HG02588 (cell line): ENCODE results near the gene EMC10.

Source experiments
- ATAC-seq: cut with Tn5 transposase; IDR thresholded peaks from one replicate; pipeline ENCODE4 v1.9.1; 2021; ENCODE audit warnings: mild to moderate bottlenecking, moderate library complexity; ENCODE audit not compliant: unreplicated experiment

Gene EMC10

GRCh38 chr19:50495020-50495531 lies 18.8 kb downstream of the EMC10 start:
- ATAC-seq, result no peak

DNA sequence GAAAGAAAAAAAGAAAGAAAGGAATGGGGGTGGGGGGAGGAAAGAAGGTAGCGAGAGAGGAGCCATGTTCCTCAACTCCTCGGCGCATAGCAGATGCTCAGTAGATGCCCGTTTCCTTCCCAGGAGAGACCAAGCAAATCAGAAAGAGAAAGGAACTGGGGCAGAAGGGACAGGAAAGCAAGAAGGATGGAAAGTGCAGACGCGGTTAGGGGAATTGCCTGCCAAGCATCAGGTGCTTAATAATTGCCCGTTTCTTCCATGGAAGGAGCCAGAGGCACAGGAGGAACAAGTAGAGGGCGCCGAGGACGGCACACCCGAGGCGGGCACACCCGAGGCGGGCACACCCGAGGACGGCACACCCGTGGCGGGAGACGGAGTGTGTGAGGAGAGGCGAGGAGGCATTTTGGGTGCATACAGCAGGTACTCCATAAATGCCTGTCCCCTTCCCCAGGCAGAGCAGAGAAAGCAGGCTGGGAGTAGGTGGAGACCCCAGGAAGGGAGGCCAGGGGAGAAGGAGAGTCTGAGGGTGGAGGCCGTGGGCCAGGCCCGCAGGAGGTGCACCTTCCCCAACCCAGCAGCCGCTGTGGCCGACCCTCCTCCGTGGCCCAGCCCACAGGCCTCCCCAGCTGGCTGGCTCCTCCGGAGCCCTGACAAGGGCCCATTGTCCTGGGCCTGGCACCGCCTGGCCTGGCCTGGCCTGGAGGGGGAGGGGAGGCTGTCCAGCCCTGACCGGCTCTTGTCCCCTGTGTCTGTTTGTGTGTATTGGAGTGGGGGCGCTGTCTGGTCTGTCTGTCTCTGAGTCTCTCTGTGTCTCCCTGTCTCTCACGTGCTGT lies 20.1 kb downstream of the EMC10 start:
- no peak for ATAC-seq

- no peak for ATAC-seq
Measured at GRCh38 chr19:50497022-50497405, 20.7 kb downstream of the EMC10 start.

GRCh38 chr19:50498219-50499056 lies 22.1 kb downstream of the EMC10 start:
- ATAC-seq, result no peak

GRCh38 chr19:50500060-50500752 lies 23.9 kb downstream of the EMC10 start:
- no peak for ATAC-seq

GRCh38 chr19:50500753-50501151 lies 24.4 kb downstream of the EMC10 start:
- ATAC-seq, result no peak

DNA sequence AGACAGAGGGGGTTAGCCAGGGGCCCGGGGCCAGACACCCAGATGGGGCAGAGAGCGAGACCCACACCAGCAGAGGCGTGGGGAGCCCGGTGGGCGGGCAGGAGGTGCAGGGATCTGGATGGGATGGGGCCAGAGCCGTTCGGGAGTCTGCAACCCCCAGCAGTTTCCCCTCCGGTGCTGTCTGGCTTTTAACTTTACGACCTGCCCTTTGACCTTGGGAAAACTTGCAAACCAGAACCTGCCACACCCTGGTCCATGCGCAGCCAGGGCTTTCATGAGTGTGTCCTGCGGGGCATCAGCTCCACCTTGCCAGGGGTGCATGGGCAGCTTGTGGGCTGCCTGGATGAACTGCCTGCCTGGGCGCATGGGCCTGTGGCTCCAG lies 24.9 kb downstream of the EMC10 start:
- ATAC-seq, result no peak

DNA sequence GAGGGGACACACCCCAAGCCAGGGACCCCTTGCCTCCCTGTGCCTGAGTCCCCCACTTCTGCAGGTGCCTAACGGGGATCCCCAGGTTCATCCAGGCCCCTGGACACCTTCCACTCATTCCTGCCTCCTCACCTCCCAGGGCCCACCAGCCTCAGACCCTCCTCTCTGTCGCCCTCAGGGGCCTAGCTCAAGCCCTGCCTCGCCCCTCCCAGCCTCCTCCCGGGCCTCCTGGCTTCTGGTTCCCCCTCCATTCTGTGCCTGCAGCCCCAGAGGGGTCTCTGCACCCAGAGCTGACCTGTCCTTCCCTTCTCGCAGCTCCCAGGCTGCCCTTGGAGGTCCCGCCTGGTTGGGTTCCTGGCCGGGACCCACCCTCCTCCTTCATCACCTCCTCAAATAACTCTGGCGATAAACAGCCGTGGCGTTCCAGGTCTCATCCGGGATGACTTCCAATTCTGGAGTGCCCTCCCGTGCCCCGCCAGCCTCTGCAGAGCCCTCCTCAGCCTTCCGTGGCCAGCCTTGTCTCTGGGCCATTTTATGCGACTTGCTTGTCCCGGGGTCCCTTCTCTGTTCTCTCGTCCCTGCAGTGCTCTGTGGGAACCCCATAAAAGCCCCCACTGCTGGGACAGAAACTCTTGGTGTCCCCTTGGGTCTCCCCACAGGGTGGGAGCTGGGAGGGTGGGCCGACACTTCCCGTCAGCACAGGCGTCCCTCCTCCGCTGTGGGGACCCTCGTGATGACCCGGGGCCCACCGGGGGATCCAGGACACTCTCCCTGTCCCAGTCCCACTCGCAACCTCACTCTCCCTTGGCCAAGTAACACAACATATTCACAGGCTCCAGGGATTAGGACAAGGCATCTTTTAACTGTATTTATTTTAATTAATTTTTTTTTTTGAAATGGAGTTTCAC lies 25.5 kb downstream of the EMC10 start:
- ATAC-seq, result no peak

DNA sequence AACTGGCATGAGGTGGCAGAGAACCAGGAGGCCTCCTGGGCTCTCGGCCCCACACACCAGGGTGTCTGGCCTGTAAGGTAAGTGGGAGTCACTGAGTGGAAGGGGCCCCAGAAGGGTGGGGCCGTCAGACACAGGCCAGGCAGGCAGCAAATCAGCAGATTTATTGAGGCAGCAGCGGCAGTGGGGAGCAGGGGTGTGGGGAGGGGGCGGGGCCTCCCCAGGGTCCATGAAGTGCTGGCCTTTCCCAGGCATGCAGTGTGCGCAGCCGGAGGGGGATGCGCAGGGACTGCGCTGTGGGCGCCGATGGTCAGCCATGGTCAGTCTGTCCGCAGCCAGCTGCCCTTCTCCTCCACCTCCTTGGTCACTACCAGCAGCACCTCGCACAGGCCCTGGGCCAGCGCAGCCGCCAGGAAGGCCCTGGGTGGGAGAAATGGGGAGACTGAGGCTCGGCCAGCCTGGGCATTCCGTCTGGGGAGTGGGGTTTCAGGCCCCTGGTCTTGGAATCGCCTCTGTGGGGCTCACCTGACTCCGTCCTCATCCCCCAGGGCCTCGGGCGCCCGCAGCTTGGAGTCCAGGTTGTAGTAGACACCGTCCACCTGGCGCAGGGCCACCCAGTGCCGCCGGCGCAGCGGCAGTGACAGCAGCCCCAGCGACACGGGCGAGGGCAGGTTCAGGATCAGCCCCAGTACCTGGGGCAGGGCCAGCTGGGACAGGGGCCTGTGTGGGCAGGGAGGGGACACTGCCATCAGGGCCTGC lies 29.7 kb downstream of the EMC10 start:
- no peak for ATAC-seq

GRCh38 chr19:50506700-50507099 lies 30.4 kb downstream of the EMC10 start:
- no peak for ATAC-seq

DNA sequence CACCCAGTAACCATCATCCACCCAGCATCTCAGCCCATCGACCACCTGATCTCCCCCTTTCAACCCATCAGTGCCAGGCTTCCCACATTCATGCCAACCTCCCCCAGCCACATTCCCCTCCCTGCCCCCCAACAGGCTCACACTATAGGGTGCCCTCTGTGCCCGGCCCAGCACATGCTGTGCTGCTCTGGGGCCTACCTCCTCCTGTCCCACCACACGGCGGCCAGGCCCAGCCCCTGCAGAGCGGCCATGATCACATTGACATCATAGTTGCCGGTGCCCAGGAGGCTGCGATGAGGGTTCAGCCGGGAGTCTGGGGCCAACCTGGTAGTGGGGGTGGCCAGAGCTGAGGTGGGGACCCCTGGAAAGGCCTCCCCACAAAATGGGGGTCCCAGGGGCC lies 31.1 kb downstream of the EMC10 start:
- no peak for ATAC-seq

DNA sequence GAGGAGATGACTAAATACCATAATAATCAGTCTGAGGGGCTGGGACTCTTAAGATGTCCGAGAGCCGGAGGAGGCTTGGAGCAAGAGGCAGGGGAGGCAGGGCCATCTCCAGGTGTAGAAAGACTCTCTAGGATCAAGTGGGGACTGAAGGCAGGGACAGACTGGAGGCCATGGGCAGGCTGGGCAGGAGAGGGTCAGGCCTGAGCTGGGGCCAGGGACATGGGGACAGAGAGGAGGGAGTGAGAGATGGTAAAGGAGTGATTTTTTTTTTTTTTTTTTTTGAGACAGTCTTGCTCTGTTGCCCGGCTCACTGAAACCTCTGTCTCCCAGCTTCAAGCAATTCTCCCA lies 32.5 kb downstream of the EMC10 start:
- ATAC-seq, result no peak

DNA sequence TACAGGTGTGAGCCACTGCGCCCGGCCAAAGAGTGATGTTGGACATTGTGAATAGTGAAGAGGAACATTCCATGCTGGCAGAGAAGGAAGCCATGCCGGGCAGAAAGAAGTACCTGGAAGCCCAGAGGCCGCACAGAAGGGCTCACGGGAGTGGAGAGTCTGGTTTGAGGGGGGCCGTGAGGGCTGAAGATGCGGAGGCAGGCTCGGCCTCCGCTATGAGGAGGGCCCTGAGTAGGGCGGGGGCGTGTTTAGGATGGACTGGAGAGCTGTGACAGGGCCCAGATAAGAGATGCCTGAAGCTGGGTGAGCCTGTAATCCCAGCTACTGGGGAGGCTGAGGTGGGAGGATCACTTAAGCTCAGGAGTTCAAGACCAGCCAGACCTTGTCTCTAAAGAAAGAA lies 33.1 kb downstream of the EMC10 start:
- no peak for ATAC-seq

GRCh38 chr19:50510121-50510670 lies 33.9 kb downstream of the EMC10 start:
- ATAC-seq, result no peak

- ATAC-seq, result no peak
Measured at GRCh38 chr19:50510700-50511068, 34.4 kb downstream of the EMC10 start.

DNA sequence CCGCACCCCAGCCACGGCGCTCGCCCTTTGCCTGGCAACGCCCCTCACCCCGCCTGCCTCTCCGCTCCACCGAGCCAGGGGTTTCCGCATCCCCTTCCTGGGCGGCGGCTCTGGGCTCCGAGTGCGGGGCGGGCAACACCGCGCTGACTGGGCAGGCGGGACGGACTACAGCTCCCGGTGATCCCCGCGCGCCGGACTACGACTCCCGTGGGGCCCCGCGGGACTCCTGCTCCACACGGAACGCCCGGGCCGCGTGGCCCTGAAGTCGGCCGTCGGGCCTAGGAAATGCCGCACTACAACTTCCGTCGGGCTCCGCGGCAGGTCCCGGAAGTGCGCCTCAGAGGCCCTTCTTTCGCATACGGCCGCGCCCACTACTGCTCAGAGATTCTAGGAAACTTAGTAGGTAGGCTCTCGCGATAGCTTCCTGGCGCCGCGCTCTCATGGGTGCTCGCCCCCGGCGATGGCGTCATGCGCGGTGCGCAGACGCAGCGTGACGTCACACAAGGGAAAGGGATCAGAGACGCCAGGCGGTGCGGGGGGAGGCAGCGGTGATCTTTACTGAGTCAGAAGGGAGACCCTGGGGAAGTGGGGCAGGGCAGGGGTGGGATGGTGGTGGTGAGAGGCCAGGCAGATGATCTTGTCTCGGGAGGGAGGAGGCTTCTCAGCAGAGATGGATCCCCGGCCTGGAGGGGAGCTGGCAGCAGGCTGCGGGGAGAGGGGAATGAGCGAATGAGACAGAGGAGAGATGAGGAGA lies 34.9 kb downstream of the EMC10 start, which contains the start of gene JOSD2:
Gene JOSD2 (minus strand): TSS at position 123 of the 754 bp plus-strand sequence. CDS start 760 bp downstream, outside the sequence.
- ATAC-seq, result peak; percentile 87

- ATAC-seq, result no peak
Measured at GRCh38 chr19:50512112-50512998, 36.0 kb downstream of the EMC10 start.
